GM18909 (cell line): ENCODE data around the gene OSBPL5.
"Not testable (repeated sequence)": the region's sequence is repeated elsewhere in the genome, so short reads cannot be mapped to it uniquely, and the experiment has no call there.

Experiments used
- ATAC-seq: cut with Tn5 transposase; IDR thresholded peaks from one replicate; pipeline ENCODE4 v1.9.1; 2021; ENCODE audit warnings: mild to moderate bottlenecking; ENCODE audit not compliant: unreplicated experiment, poor library complexity

OSBPL5 gene

GRCh38 chr11:3186166-3186953 is 21.2 kb upstream of the OSBPL5 start:
- ATAC-seq = no peak

- no peak for ATAC-seq
Measured at GRCh38 chr11:3184732-3185347, 19.7 kb upstream of the OSBPL5 start.

GRCh38 chr11:3183523-3183922 is 18.4 kb upstream of the OSBPL5 start:
- no peak for ATAC-seq

GRCh38 chr11:3182462-3182852 is 17.3 kb upstream of the OSBPL5 start:
- ATAC-seq = no peak

DNA sequence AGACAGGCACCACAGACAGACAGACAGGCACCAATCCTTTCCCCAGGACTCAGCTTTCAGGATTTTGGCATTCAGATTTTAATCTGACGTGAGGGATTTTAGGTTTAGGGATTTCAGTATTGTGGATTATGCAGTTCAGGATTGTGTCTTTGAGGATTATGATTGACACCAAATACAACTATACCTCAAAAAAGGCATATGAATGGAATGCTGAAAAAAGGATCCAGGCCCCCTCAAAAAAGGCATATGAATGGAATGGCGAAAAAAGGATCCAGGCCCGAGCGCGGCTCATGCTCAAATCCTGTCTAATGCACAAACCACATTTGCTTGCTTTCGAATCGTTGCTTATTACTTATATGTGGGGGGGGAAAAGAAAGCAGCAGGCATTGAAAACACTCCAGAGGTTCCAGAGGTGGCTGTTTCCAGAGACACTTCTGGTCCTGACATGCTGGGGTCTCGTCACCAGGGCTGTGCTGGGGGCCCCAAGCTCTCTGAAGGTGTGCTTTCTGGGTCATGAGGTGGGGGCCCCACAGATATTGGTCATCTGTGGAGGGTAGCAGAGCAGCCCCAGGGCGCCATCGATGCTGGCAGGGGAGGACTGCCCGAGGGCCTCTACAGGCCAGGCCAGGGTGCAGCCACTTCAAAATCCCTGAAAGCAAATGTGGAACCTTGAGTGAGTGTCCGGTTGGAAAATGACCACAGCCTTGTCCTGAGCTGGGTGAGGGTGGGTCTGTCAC is 16.8 kb upstream of the OSBPL5 start:
- ATAC-seq = no peak

DNA sequence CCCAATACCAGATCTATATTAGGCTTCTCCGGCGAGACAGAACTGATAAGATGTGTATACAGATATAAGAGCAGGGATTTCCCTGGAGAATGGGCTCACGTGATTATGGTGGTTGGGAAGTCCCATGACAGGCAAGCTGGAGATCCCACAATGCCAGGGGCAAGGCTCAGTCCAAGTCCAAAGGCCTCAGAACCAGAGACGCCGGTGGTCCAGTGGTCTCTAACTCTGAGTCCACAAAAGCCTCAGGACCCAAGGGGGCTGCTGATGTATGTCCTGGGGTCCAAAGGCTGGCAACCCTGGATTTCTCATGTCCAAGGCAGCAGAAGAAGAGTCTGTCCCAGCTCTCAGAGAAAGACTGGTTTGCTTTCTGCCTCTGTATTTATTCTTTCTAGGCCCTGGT is 15.8 kb upstream of the OSBPL5 start:
- ATAC-seq = no peak

- no peak for ATAC-seq
Measured at GRCh38 chr11:3178349-3178748, 13.2 kb upstream of the OSBPL5 start.

- ATAC-seq = no peak
Measured at GRCh38 chr11:3177931-3178330, 12.8 kb upstream of the OSBPL5 start.

GRCh38 chr11:3176487-3176886 is 11.4 kb upstream of the OSBPL5 start:
- ATAC-seq = no peak

- no peak for ATAC-seq
Measured at GRCh38 chr11:3175194-3175593, 10.1 kb upstream of the OSBPL5 start.

DNA sequence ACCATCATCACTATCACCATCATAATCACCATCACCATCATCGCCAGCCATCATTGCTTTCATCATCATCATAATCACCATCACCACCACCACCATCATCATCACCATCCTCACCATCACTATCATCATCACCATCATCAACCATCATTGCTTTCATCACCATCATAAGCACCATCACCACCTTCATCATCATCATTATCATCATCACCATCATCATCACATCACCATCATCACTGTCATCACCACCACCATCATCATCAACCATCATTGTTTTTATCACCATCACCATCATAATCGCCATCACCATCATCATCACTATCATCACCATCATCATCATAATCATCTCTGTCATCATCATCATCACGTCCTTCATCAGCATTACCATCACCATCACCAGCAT is 9.3 kb upstream of the OSBPL5 start:
- ATAC-seq = no peak

- no peak for ATAC-seq
Measured at GRCh38 chr11:3173795-3174194, 8.7 kb upstream of the OSBPL5 start.

DNA sequence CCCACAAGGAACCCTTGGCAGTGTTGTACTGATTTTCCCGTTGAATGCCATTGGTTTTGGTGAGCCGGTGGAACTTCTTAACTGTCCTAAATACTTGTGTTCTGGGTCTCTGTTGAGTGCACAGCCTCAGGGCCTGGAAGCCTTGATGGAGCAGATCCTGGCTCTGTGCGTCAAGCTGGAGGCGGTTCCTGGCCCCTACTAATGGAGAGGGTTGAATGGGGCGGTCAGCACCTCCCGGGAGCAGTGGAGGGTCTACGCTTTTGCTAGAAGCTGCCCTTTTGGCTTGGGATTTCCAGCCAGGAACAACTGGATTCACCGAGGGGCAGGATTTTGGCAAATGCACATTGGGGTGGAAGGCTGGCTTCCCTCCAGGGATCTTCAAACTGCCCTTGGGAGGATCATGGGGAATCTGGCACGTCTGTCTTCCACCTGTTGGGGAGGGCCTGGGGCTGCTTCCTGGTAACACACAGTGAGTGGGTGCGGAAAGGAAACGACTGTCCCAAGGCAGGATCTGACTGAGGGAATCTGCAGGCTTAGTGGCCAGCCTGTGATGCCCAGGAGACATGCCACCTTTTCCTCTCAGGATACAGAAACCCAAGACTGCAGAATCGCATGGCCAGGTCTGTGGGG is 6.9 kb upstream of the OSBPL5 start:
- ATAC-seq = no peak

- ATAC-seq = no peak
Measured at GRCh38 chr11:3170756-3171650, 5.9 kb upstream of the OSBPL5 start.

DNA sequence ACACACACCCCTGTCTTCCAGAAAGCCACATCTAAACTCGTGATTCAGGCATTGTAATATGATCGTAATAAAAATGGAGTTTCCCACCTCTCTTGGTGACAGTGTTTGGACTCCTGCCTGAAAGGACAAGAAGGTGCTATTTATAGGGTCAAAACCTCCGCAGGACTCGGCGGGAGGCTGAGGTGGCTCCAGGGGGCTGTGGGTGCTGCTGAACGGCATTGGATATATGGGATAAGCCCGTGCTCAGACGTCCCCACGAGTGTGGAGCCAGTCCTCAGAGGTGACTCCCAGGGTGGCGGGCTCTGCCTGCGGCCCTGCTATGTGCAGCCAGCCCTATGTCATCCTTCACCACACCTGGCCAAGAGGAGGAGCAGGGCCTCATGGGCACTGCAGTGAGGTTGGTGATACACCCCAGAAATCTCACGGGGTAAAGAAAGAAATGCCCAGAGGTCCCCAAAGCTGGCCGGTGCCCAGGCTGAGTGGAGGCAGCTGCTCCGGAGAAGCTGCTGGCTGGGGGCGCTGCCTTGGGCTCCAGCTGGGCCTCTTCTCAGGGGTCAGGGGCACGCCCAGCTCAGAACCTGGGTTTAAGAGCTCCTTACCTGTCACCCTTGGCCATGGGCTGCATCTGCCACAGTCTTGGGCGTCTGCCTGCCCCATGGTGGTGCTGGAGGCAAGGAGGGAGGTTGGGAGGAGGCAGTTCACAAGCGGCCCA is 5.1 kb upstream of the OSBPL5 start:
- no peak for ATAC-seq

GRCh38 chr11:3169255-3170043 is 4.3 kb upstream of the OSBPL5 start:
- ATAC-seq = no peak

- not testable (repeated sequence) for ATAC-seq
Measured at GRCh38 chr11:3168742-3169254, 3.7 kb upstream of the OSBPL5 start.
